Measurements from ENCODE around the gene DTWD1.

DNA sequence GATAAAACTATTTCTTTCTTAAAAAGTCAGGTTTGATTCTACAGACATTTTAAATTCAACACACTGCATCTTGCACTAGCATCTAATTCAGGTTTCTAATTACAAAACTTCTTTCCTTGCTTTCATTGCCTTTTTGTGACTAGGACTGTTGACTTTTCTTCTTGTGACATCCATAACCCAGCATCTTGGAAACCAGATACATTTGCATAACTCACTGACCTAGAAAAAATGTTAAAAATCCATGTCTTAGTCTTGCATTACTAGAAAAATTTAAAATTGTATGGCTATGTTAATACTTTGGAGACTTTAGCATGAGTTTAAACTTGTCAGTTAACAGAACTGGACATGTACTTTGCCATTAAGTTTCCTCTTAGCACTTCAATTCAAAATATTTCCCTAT, 72.7 kb downstream of the DTWD1 start:
- TF ChIP-seq, protein P1, sequence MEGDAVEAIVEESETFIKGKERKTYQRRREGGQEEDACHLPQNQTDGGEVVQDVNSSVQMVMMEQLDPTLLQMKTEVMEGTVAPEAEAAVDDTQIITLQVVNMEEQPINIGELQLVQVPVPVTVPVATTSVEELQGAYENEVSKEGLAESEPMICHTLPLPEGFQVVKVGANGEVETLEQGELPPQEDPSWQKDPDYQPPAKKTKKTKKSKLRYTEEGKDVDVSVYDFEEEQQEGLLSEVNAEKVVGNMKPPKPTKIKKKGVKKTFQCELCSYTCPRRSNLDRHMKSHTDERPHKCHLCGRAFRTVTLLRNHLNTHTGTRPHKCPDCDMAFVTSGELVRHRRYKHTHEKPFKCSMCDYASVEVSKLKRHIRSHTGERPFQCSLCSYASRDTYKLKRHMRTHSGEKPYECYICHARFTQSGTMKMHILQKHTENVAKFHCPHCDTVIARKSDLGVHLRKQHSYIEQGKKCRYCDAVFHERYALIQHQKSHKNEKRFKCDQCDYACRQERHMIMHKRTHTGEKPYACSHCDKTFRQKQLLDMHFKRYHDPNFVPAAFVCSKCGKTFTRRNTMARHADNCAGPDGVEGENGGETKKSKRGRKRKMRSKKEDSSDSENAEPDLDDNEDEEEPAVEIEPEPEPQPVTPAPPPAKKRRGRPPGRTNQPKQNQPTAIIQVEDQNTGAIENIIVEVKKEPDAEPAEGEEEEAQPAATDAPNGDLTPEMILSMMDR (IDR thresholded peaks at IDR 0.05): no peak
- no peak for TF ChIP-seq POLR2A (IDR thresholded peaks at IDR 0.05)

Measured in thyroid gland (tissue), 4 donors.